IgD-negative memory B cell (primary cell): ENCODE data around the gene KLHL26. TPM values are rescaled to one million over a fixed set of nuclear protein-coding genes. Genes with fewer than 3 reads are reported as not detected.
A peak's percentile ranks its signal among the peaks of the same experiment; 100 is the strongest.
"Not testable (repeated sequence)": the region's sequence is repeated elsewhere in the genome, so short reads cannot be mapped to it uniquely, and the experiment has no call there.

Experiments used
- H3K27ac Mint-ChIP-seq, 3 donors: one replicate each; pipeline ENCODE4 v1.8.0; 2020 to 2022; ENCODE audit warnings: mild to moderate bottlenecking in 3 of 3, mixed read lengths in 3 of 3, moderate library complexity in 1 of 3
- H3K27me3 Mint-ChIP-seq: one replicate; pipeline ENCODE4 v1.8.0; 2021; ENCODE audit warnings: mixed read lengths
- H3K36me3 Mint-ChIP-seq: one replicate; pipeline ENCODE4 v1.8.0; 2020; ENCODE audit warnings: mild to moderate bottlenecking, mixed read lengths
- H3K4me1 Mint-ChIP-seq, 3 donors: one replicate each; pipeline ENCODE4 v1.8.0; 2020 to 2022; ENCODE audit warnings: mixed read lengths in 3 of 3, mild to moderate bottlenecking in 1 of 3
- H3K4me3 Mint-ChIP-seq, 4 donors: one replicate each; pipeline ENCODE4 v1.8.0; 2020 to 2022; ENCODE audit warnings: mild to moderate bottlenecking in 4 of 4, mixed read lengths in 4 of 4, moderate library complexity in 3 of 4
- H3K9me3 Mint-ChIP-seq, 3 donors: one replicate each; pipeline ENCODE4 v1.8.0; 2020 to 2021; ENCODE audit warnings: mixed read lengths in 3 of 3, mild to moderate bottlenecking in 1 of 3
- polyA plus RNA-seq: library from polyadenylated mRNA; unstranded; fragments of 300-500 nt; fragmentation: Illumina TruSeq; gene quantifications from one replicate; pipeline ENCODE4 v1.2.3, GENCODE V29; 2021

The KLHL26 gene
- polyA plus RNA-seq, 1 donor from 2014 or later, result 3.2 TPM

- peak overlapping the region in 3 of 4 donors; percentile 43 to 66 (median 45) for H3K4me3 Mint-ChIP-seq
- H3K36me3 Mint-ChIP-seq, result no peaks in the 10 kb centered on the region
- H3K27me3 Mint-ChIP-seq, result peaks cover 20% of the 10 kb centered on the region
- no peak overlapping the region for H3K27ac Mint-ChIP-seq
- peaks cover 0 to 19% (median 14%) of the 10 kb centered on the region in 3 donors for H3K4me1 Mint-ChIP-seq
- no peaks in the 10 kb centered on the region for H3K9me3 Mint-ChIP-seq
These were observed 41.4 kb upstream of the KLHL26 start for GRCh38 chr19:18595475-18595874.

- peaks cover 0 to 11% (median 8%) of the 10 kb centered on the region in 3 donors for H3K4me1 Mint-ChIP-seq
- H3K9me3 Mint-ChIP-seq, result no peaks in the 10 kb centered on the region
- H3K27me3 Mint-ChIP-seq, result peaks cover 27% of the 10 kb centered on the region
- H3K36me3 Mint-ChIP-seq, result no peaks in the 10 kb centered on the region
- peak overlapping the region in 1 of 4 donors; percentile 52 for H3K4me3 Mint-ChIP-seq
- H3K27ac Mint-ChIP-seq, result peak overlapping the region in 1 of 3 donors; percentile 58
These were observed 40.1 kb upstream of the KLHL26 start for GRCh38 chr19:18596752-18597157.

GRCh38 chr19:18597809-18598660 lies 38.8 kb upstream of the KLHL26 start:
- H3K4me3 Mint-ChIP-seq, result peak overlapping the region in 1 of 4 donors; percentile 38
- peaks cover 0 to 11% (median 8%) of the 10 kb centered on the region in 3 donors for H3K4me1 Mint-ChIP-seq
- no peaks in the 10 kb centered on the region for H3K36me3 Mint-ChIP-seq
- H3K27me3 Mint-ChIP-seq, result peaks cover 38% of the 10 kb centered on the region
- no peak overlapping the region for H3K27ac Mint-ChIP-seq
- H3K9me3 Mint-ChIP-seq, result peaks cover 0 to 1% (median 0%) of the 10 kb centered on the region in 3 donors

GRCh38 chr19:18599485-18599884 lies 37.3 kb upstream of the KLHL26 start:
- Mint-ChIP-seq H3K4me1 (peaks cover 0 to 9% (median 8%) of the 10 kb centered on the region in 3 donors), H3K36me3 (no peaks in the 10 kb centered on the region), H3K27ac (no peak overlapping the region), H3K27me3 (peaks cover 44% of the 10 kb centered on the region), H3K9me3 (peaks cover 0 to 2% (median 0%) of the 10 kb centered on the region in 3 donors), H3K4me3 (peak overlapping the region in 1 of 4 donors; percentile 35)

GRCh38 chr19:18600692-18601397 lies 36.0 kb upstream of the KLHL26 start:
- not testable (repeated sequence) for H3K4me3 Mint-ChIP-seq, H3K4me1 Mint-ChIP-seq, H3K9me3 Mint-ChIP-seq, H3K27ac Mint-ChIP-seq, H3K36me3 Mint-ChIP-seq
- H3K27me3 Mint-ChIP-seq, result peaks cover 46% of the 10 kb centered on the region

GRCh38 chr19:18601875-18602274 lies 35.0 kb upstream of the KLHL26 start:
- Mint-ChIP-seq H3K9me3 (peaks cover 0 to 3% (median 0%) of the 10 kb centered on the region in 3 donors), H3K4me1 (peaks cover 2 to 5% (median 5%) of the 10 kb centered on the region in 3 donors), H3K4me3 (no peak overlapping the region), H3K27me3 (peaks cover 43% of the 10 kb centered on the region), H3K27ac (peak overlapping the region in 1 of 3 donors; percentile 58), H3K36me3 (no peaks in the 10 kb centered on the region)

GRCh38 chr19:18603255-18603957 lies 33.4 kb upstream of the KLHL26 start:
- Mint-ChIP-seq H3K4me1 (peaks cover 2 to 5% (median 5%) of the 10 kb centered on the region in 3 donors), H3K36me3 (no peaks in the 10 kb centered on the region), H3K9me3 (peaks cover 0 to 3% (median 0%) of the 10 kb centered on the region in 3 donors), H3K27ac (peak overlapping the region in 1 of 3 donors; percentile 19), H3K27me3 (peaks cover 52% of the 10 kb centered on the region), H3K4me3 (peak overlapping the region in 2 of 4 donors; percentile 23 to 75)

- H3K27me3 Mint-ChIP-seq, result peaks cover 53% of the 10 kb centered on the region
- peaks cover 2 to 13% (median 9%) of the 10 kb centered on the region in 3 donors for H3K4me1 Mint-ChIP-seq
- H3K36me3 Mint-ChIP-seq, result no peaks in the 10 kb centered on the region
- H3K9me3 Mint-ChIP-seq, result peaks cover 0 to 4% (median 0%) of the 10 kb centered on the region in 3 donors
- H3K27ac Mint-ChIP-seq, result no peak overlapping the region
- no peak overlapping the region for H3K4me3 Mint-ChIP-seq
These were observed 32.6 kb upstream of the KLHL26 start for GRCh38 chr19:18603958-18604819.

GRCh38 chr19:18604820-18605159 lies 32.0 kb upstream of the KLHL26 start:
- Mint-ChIP-seq H3K27me3 (peaks cover 56% of the 10 kb centered on the region), H3K27ac (peak overlapping the region in 1 of 3 donors; percentile 41), H3K9me3 (peaks cover 0 to 5% (median 0%) of the 10 kb centered on the region in 3 donors), H3K4me1 (peaks cover 2 to 17% (median 9%) of the 10 kb centered on the region in 3 donors), H3K4me3 (peak overlapping the region in 1 of 4 donors; percentile 25), H3K36me3 (no peaks in the 10 kb centered on the region)

- Mint-ChIP-seq H3K27me3 (peaks cover 54% of the 10 kb centered on the region), H3K27ac (peak overlapping the region; percentile 27 to 46 (median 41)), H3K4me3 (peak overlapping the region in 3 of 4 donors; percentile 25 to 73 (median 56)), H3K4me1 (peaks cover 2 to 17% (median 9%) of the 10 kb centered on the region in 3 donors), H3K9me3 (peaks cover 0 to 5% (median 0%) of the 10 kb centered on the region in 3 donors), H3K36me3 (no peaks in the 10 kb centered on the region)
These were observed 31.7 kb upstream of the KLHL26 start for GRCh38 chr19:18605196-18605545.

- peaks cover 2 to 17% (median 9%) of the 10 kb centered on the region in 3 donors for H3K4me1 Mint-ChIP-seq
- peak overlapping the region in 3 of 4 donors; percentile 25 to 73 (median 56) for H3K4me3 Mint-ChIP-seq
- no peaks in the 10 kb centered on the region for H3K36me3 Mint-ChIP-seq
- H3K9me3 Mint-ChIP-seq, result peaks cover 0 to 5% (median 0%) of the 10 kb centered on the region in 3 donors
- H3K27me3 Mint-ChIP-seq, result peaks cover 54% of the 10 kb centered on the region
- peak overlapping the region; percentile 27 to 46 (median 41) for H3K27ac Mint-ChIP-seq
These were observed 31.1 kb upstream of the KLHL26 start for GRCh38 chr19:18605546-18606280.

- no peaks in the 10 kb centered on the region for H3K36me3 Mint-ChIP-seq
- H3K27ac Mint-ChIP-seq, result peak within 1 kb of the TSS in 2 of 3 donors; percentile 27 to 41
- peaks cover 0 to 5% (median 0%) of the 10 kb centered on the region in 3 donors for H3K9me3 Mint-ChIP-seq
- H3K4me3 Mint-ChIP-seq, result peak within 1 kb of the TSS; percentile 25 to 80 (median 50)
- peaks cover 6 to 22% (median 13%) of the 10 kb centered on the region in 3 donors for H3K4me1 Mint-ChIP-seq
- H3K27me3 Mint-ChIP-seq, result peaks cover 53% of the 10 kb centered on the region
These were observed 30.3 kb upstream of the KLHL26 start, which contains the start of gene CRLF1 for GRCh38 chr19:18606281-18607225. CRLF1 (minus strand) TSS chr19:18606799; CDS start chr19:18606656, 143 bp downstream.
